ENCODE results near the gene ANO10. TPM values are rescaled to one million over a fixed set of nuclear protein-coding genes. Genes with fewer than 3 reads are reported as not detected.

The ANO10 gene
- total RNA-seq, 4 donors from 2014 or later: 26.7 to 33.9 (median 28.7) TPM

DNA sequence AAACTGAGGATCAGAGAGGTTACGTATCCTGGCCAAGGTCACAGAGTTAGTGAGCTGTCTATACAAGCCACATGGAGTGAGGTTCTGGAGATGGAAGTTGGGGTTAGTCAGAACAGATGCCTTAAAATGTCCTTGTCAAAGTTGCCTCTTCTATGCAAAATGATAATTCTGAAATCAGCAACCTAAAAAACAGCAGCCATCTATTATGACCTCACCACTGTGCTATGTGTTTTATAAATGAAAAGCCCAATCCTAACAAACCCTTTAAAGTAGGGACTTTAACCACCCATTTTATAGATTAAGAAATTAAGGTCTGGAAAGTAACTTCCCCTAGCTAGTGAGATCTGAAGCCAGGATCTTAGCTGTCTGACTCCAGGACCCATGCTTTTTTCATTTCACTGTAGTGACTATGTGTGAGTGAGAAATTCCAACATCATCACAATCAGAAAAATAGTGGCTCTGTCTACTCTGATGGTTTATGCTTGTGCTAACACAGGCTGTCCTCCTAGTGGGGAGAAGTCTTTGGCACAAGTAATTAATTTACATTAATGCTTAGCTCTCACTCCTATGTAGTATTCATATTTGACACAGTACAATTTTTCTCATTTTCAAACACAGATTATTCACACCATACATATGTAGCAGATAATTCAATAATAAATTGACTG, 143.6 kb downstream of the ANO10 start:
- H3K27ac ChIP-seq: peak overlapping the region; percentile 6 to 94 (median 43)
- no peaks in the 10 kb centered on the region for H3K9me3 ChIP-seq
- H3K4me1 ChIP-seq: peaks cover 60 to 65% of the 10 kb centered on the region in 2 donors
- TF ChIP-seq, protein P1, sequence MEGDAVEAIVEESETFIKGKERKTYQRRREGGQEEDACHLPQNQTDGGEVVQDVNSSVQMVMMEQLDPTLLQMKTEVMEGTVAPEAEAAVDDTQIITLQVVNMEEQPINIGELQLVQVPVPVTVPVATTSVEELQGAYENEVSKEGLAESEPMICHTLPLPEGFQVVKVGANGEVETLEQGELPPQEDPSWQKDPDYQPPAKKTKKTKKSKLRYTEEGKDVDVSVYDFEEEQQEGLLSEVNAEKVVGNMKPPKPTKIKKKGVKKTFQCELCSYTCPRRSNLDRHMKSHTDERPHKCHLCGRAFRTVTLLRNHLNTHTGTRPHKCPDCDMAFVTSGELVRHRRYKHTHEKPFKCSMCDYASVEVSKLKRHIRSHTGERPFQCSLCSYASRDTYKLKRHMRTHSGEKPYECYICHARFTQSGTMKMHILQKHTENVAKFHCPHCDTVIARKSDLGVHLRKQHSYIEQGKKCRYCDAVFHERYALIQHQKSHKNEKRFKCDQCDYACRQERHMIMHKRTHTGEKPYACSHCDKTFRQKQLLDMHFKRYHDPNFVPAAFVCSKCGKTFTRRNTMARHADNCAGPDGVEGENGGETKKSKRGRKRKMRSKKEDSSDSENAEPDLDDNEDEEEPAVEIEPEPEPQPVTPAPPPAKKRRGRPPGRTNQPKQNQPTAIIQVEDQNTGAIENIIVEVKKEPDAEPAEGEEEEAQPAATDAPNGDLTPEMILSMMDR (IDR thresholded peaks at IDR 0.05): peak in 1 of 6 experiments; percentile 16
- TF ChIP-seq POLR2A (IDR thresholded peaks at IDR 0.05): no peak
- WGBS, 2 donors: 100% methylated on average over 1 of the region's 1 CpG
- no peaks in the 10 kb centered on the region for H3K36me3 ChIP-seq
- DNase-seq: no peak
- no peak overlapping the region for H3K4me3 ChIP-seq (replicated peaks in 1 of 3)
- intact Hi-C loops (cut with DNase I): no loop called here
- no peaks in the 10 kb centered on the region for H3K27me3 ChIP-seq

DNA sequence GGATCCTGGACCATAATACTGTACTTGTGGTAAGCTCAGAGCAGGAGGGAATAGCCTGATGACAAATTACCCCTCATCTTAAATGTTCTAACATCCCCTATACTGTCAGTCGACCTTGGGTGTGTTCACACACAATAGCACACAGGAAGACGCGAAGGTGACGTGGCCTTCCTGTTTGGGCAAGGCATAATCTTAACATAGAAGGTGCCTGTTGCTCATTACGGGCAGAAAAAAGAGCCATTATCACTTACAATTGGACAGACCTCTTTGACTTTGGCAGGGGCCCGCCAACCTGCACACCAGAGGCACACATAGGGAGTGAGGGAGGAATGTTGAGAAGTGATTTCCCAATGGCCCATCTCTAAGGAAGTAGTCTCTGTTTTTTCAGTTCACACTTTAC, 144.2 kb downstream of the ANO10 start:
- peaks cover 56 to 61% of the 10 kb centered on the region in 2 donors for H3K4me1 ChIP-seq
- no peak for DNase-seq
- intact Hi-C loops (cut with DNase I): no loop called here
- no peak overlapping the region for H3K4me3 ChIP-seq (replicated peaks in 1 of 3)
- no peaks in the 10 kb centered on the region for H3K36me3 ChIP-seq
- no peaks in the 10 kb centered on the region for H3K9me3 ChIP-seq
- 73 to 82% methylated on average over 6 of the region's 6 CpGs for WGBS, 2 donors
- peak overlapping the region in 2 of 3 donors; percentile 43 to 94 for H3K27ac ChIP-seq
- H3K27me3 ChIP-seq: no peaks in the 10 kb centered on the region
- TF ChIP-seq POLR2A (IDR thresholded peaks at IDR 0.05): no peak
- TF ChIP-seq, protein P1 (IDR thresholded peaks at IDR 0.05): no peak

DNA sequence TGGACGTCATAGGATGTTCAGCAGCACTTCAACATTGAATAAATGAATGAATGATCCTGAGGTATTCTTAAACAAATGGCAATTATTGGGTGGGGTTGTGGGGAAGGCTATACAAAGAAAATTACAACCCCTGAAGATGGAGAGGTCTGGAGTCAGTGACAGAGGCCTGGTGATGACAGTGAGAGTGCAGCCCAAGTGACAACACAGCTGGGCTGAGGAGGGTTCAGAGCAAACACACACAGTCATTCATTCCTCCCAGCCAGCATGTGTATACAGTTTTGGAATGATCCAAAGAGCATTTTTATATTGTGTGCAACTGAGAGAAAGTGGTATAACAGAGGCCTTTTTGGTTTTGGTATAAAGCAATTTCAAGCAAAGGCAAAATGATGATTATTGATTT, 148.1 kb downstream of the ANO10 start:
- DNase-seq: no peak
- TF ChIP-seq, protein P1 (IDR thresholded peaks at IDR 0.05): no peak
- no peak for TF ChIP-seq POLR2A (IDR thresholded peaks at IDR 0.05)
- Histone ChIP-seq H3K27me3 (no peaks in the 10 kb centered on the region), H3K9me3 (no peaks in the 10 kb centered on the region), H3K27ac (peak overlapping the region in 1 of 3 donors; percentile 55), H3K4me1 (peaks cover 31 to 39% of the 10 kb centered on the region in 2 donors), H3K4me3 (replicated peaks in 1 of 3) (no peak overlapping the region), H3K36me3 (no peaks in the 10 kb centered on the region)
- intact Hi-C loops (cut with DNase I): no loop called here
- 82 to 86% methylated on average over 1 of the region's 1 CpG for WGBS, 2 donors

DNA sequence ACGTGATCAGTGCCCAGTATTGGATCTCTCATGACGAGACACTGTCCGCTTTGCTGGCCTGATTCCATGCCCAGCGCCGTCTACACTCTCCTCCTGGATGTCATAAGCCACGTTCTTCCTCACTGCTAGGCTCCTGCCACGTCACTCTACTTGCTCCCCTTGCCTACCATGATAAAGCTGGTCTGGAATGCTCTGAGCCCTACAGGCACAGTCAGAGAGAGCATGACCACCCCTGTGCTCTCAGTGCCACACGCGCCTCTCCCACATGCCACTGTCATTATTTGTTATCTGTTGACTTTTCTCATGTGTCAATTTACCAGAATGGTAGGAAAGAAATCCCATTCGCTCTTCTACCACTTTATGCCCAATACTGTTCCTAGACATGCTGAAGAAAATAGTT, 148.6 kb downstream of the ANO10 start:
- WGBS, 2 donors: 97% methylated on average over 10 of the region's 10 CpGs
- Histone ChIP-seq H3K9me3 (no peaks in the 10 kb centered on the region), H3K36me3 (no peaks in the 10 kb centered on the region), H3K4me3 (replicated peaks in 1 of 3) (no peak overlapping the region), H3K27ac (peak overlapping the region in 1 of 3 donors; percentile 55), H3K4me1 (peaks cover 29 to 35% of the 10 kb centered on the region in 2 donors), H3K27me3 (no peaks in the 10 kb centered on the region)
- no peak for TF ChIP-seq POLR2A (IDR thresholded peaks at IDR 0.05)
- TF ChIP-seq, protein P1 (IDR thresholded peaks at IDR 0.05): no peak
- DNase-seq: no peak
- intact Hi-C loops (cut with DNase I): no loop called here

GRCh38 chr3:43468133-43468532, 153.7 kb downstream of the ANO10 start:
- DNase-seq: no peak
- no peak overlapping the region for H3K27ac ChIP-seq
- H3K27me3 ChIP-seq: no peaks in the 10 kb centered on the region
- H3K36me3 ChIP-seq: no peaks in the 10 kb centered on the region
- intact Hi-C loops (cut with DNase I): no loop called here
- H3K4me1 ChIP-seq: peaks cover 18 to 20% of the 10 kb centered on the region in 2 donors
- WGBS, 2 donors: 83 to 85% methylated on average over 1 of the region's 1 CpG
- H3K9me3 ChIP-seq: no peaks in the 10 kb centered on the region
- H3K4me3 ChIP-seq (replicated peaks in 1 of 3): no peak overlapping the region
- TF ChIP-seq, protein P1 (IDR thresholded peaks at IDR 0.05): no peak
- no peak for TF ChIP-seq POLR2A (IDR thresholded peaks at IDR 0.05)

Data from thyroid gland (tissue), 4 donors.